ENCODE data around the gene GPNMB. TPM values are rescaled to one million over a fixed set of nuclear protein-coding genes. Genes with fewer than 3 reads are reported as not detected.

GPNMB gene
- total RNA-seq, 4 donors from 2014 or later, result 47.4 to 156 (median 72.5) TPM

- WGBS, 2 donors, result 69 to 80% methylated on average over 6 of the region's 6 CpGs
- no peaks in the 10 kb centered on the region for H3K27me3 ChIP-seq
- peak; percentile 67 to 76 for DNase-seq (ENCODE audit: low spot score in 2 of 2)
- H3K36me3 ChIP-seq, result no peaks in the 10 kb centered on the region
- TF ChIP-seq EP300 (IDR thresholded peaks at IDR 0.05) (peak in 1 of 2 donors; percentile 19), POLR2A (IDR thresholded peaks at IDR 0.05) (no peak)
- no peak overlapping the region for H3K27ac ChIP-seq
- H3K9me3 ChIP-seq, result no peaks in the 10 kb centered on the region
- H3K4me3 ChIP-seq, result no peak overlapping the region
- peaks cover 0 to 11% (median 2%) of the 10 kb centered on the region in 4 donors for H3K4me1 ChIP-seq
These were observed 10.8 kb upstream of the GPNMB start for GRCh38 chr7:23235813-23236221.

GRCh38 chr7:23237000-23237399, 9.6 kb upstream of the GPNMB start:
- H3K4me3 ChIP-seq, result no peak overlapping the region
- H3K4me1 ChIP-seq, result peaks cover 0 to 11% (median 2%) of the 10 kb centered on the region in 4 donors
- H3K27ac ChIP-seq, result no peak overlapping the region
- DNase-seq (ENCODE audit: low spot score in 2 of 2), result no peak
- TF ChIP-seq POLR2A (IDR thresholded peaks at IDR 0.05), result no peak
- no peak for TF ChIP-seq CTCF (IDR thresholded peaks at IDR 0.05)
- no peak for TF ChIP-seq EP300 (IDR thresholded peaks at IDR 0.05)
- 91 to 94% methylated on average over 3 of the region's 3 CpGs for WGBS, 2 donors
- H3K36me3 ChIP-seq, result no peaks in the 10 kb centered on the region
- H3K9me3 ChIP-seq, result no peaks in the 10 kb centered on the region
- no peaks in the 10 kb centered on the region for H3K27me3 ChIP-seq

- no peak for TF ChIP-seq EP300 (IDR thresholded peaks at IDR 0.05)
- no peak for TF ChIP-seq CTCF (IDR thresholded peaks at IDR 0.05)
- no peak for TF ChIP-seq POLR2A (IDR thresholded peaks at IDR 0.05)
- H3K9me3 ChIP-seq, result no peaks in the 10 kb centered on the region
- no peaks in the 10 kb centered on the region for H3K27me3 ChIP-seq
- H3K36me3 ChIP-seq, result no peaks in the 10 kb centered on the region
- peaks cover 0 to 17% (median 2%) of the 10 kb centered on the region in 4 donors for H3K4me1 ChIP-seq
- no peak overlapping the region for H3K27ac ChIP-seq
- H3K4me3 ChIP-seq, result no peak overlapping the region
- no peak for DNase-seq (ENCODE audit: low spot score in 2 of 2)
- WGBS, 2 donors, result 82 to 90% methylated on average over 11 of the region's 11 CpGs
These were observed 7.5 kb upstream of the GPNMB start for GRCh38 chr7:23238983-23239652.

GRCh38 chr7:23239698-23240097, 6.9 kb upstream of the GPNMB start:
- 76 to 81% methylated on average over 5 of the region's 5 CpGs for whole genome bisulfite sequencing, 2 donors
- H3K36me3 ChIP-seq, result no peaks in the 10 kb centered on the region
- peaks cover 0 to 11% (median 2%) of the 10 kb centered on the region in 4 donors for H3K4me1 ChIP-seq
- TF ChIP-seq CTCF (IDR thresholded peaks at IDR 0.05) (no peak), POLR2A (IDR thresholded peaks at IDR 0.05) (no peak), EP300 (IDR thresholded peaks at IDR 0.05) (no peak)
- H3K4me3 ChIP-seq, result no peak overlapping the region
- no peak for DNase-seq (ENCODE audit: low spot score in 2 of 2)
- H3K9me3 ChIP-seq, result no peaks in the 10 kb centered on the region
- no peak overlapping the region for H3K27ac ChIP-seq
- H3K27me3 ChIP-seq, result no peaks in the 10 kb centered on the region

GRCh38 chr7:23242321-23242720, 4.3 kb upstream of the GPNMB start:
- DNase-seq (ENCODE audit: low spot score in 2 of 2), result no peak
- H3K27ac ChIP-seq, result peak overlapping the region in 1 of 4 donors; percentile 58
- no peak overlapping the region for H3K4me3 ChIP-seq
- 78 to 83% methylated on average over 3 of the region's 3 CpGs for WGBS, 2 donors
- no peaks in the 10 kb centered on the region for H3K27me3 ChIP-seq
- no peaks in the 10 kb centered on the region for H3K9me3 ChIP-seq
- TF ChIP-seq EP300 (IDR thresholded peaks at IDR 0.05) (no peak), CTCF (IDR thresholded peaks at IDR 0.05) (no peak), POLR2A (IDR thresholded peaks at IDR 0.05) (no peak)
- H3K4me1 ChIP-seq, result peaks cover 0 to 20% (median 0%) of the 10 kb centered on the region in 4 donors
- no peaks in the 10 kb centered on the region for H3K36me3 ChIP-seq

Measured in tibial nerve (tissue), 4 donors.